ENCODE results near the gene SEMA3E. TPM values are rescaled to one million over a fixed set of nuclear protein-coding genes. Genes with fewer than 3 reads are reported as not detected.

Gene SEMA3E
- total RNA-seq, 1 experiment from 2014 or later, result 7.3 TPM

- ATAC-seq, result no peak
- no peak for TF ChIP-seq TCF7L2 (IDR thresholded peaks at IDR 0.05; ENCODE audit: low read depth, low read length)
- TF ChIP-seq POLR2AphosphoS5 (IDR thresholded peaks at IDR 0.05; ENCODE audit: low read depth, low read length), result no peak
- no peak for TF ChIP-seq REST (IDR thresholded peaks at IDR 0.05; ENCODE audit: insufficient read depth in 1 of 2, low read depth in 2 of 2, low read length in 1 of 2)
- TF ChIP-seq CTCF (IDR thresholded peaks at IDR 0.05), result no peak
- TF ChIP-seq SIN3A (IDR thresholded peaks at IDR 0.05; ENCODE audit: borderline replicate concordance, insufficient read depth, low read depth, low read length), result no peak
- no peaks in the 10 kb centered on the region for H3K27me3 ChIP-seq (ENCODE audit: control insufficient read depth, insufficient read depth, low read length)
- in situ Hi-C loops (cut with HindIII; ENCODE audit: low pct_unique_long_range_greater_than_20kb, low sequenced_read_pairs), result no loop called here
- no peak overlapping the region for H3K27ac ChIP-seq (ENCODE audit: low read length)
- H3K4me3 ChIP-seq (ENCODE audit: low read depth in 2 of 2, low read length in 2 of 2), result no peak overlapping the region
- no peaks in the 10 kb centered on the region for H3K36me3 ChIP-seq (ENCODE audit: control insufficient read depth, insufficient read depth, low read length)
- ChIA-PET CTCF (no interaction called here), POLR2A (no interaction called here)
- H3K9me3 ChIP-seq (ENCODE audit: control insufficient read depth, insufficient read depth, low read depth, low read length), result no peaks in the 10 kb centered on the region
- DNase-seq (ENCODE audit: low read depth, low spot score), result no peak
- no TSS peak for BruUV-seq (replicated peaks)
- no peaks in the 10 kb centered on the region for H3K4me1 ChIP-seq (ENCODE audit: control insufficient read depth, insufficient read depth, low read length)
- intact Hi-C loops (cut with micrococcal nuclease; ENCODE audit: unreplicated experiment), result no loop called here
These were observed 120.0 kb downstream of the SEMA3E start for GRCh38 chr7:83528925-83529423.

- ATAC-seq, result no peak
- Histone ChIP-seq H3K36me3 (ENCODE audit: control insufficient read depth, insufficient read depth, low read length) (no peaks in the 10 kb centered on the region), H3K9me3 (ENCODE audit: control insufficient read depth, insufficient read depth, low read depth, low read length) (no peaks in the 10 kb centered on the region), H3K4me3 (ENCODE audit: low read depth in 2 of 2, low read length in 2 of 2) (no peak overlapping the region), H3K27ac (ENCODE audit: low read length) (no peak overlapping the region), H3K27me3 (ENCODE audit: control insufficient read depth, insufficient read depth, low read length) (no peaks in the 10 kb centered on the region), H3K4me1 (ENCODE audit: control insufficient read depth, insufficient read depth, low read length) (no peaks in the 10 kb centered on the region)
- in situ Hi-C loops (cut with HindIII; ENCODE audit: low pct_unique_long_range_greater_than_20kb, low sequenced_read_pairs), result no loop called here
- intact Hi-C loops (cut with micrococcal nuclease; ENCODE audit: unreplicated experiment), result no loop called here
- TF ChIP-seq TCF7L2 (IDR thresholded peaks at IDR 0.05; ENCODE audit: low read depth, low read length), result no peak
- TF ChIP-seq SIN3A (IDR thresholded peaks at IDR 0.05; ENCODE audit: borderline replicate concordance, insufficient read depth, low read depth, low read length), result no peak
- POLR2A ChIA-PET, result no interaction called here
- CTCF ChIA-PET, result no interaction called here
- no peak for DNase-seq (ENCODE audit: low read depth, low spot score)
- BruUV-seq (replicated peaks), result no TSS peak
These were observed 124.5 kb downstream of the SEMA3E start for GRCh38 chr7:83524277-83525075.

GRCh38 chr7:83520726-83521125 is 128.2 kb downstream of the SEMA3E start:
- intact Hi-C loops (cut with micrococcal nuclease; ENCODE audit: unreplicated experiment) (no loop called here), in situ Hi-C loops (cut with HindIII; ENCODE audit: low pct_unique_long_range_greater_than_20kb, low sequenced_read_pairs) (no loop called here)
- ATAC-seq (no peak), DNase-seq (ENCODE audit: low read depth, low spot score) (no peak)
- POLR2A ChIA-PET, result no interaction called here
- CTCF ChIA-PET, result no interaction called here
- no peak overlapping the region for H3K4me3 ChIP-seq (ENCODE audit: low read depth in 2 of 2, low read length in 2 of 2)
- no peaks in the 10 kb centered on the region for H3K4me1 ChIP-seq (ENCODE audit: control insufficient read depth, insufficient read depth, low read length)
- H3K27ac ChIP-seq (ENCODE audit: low read length), result no peak overlapping the region
- BruUV-seq (replicated peaks), result no TSS peak
- H3K27me3 ChIP-seq (ENCODE audit: control insufficient read depth, insufficient read depth, low read length), result no peaks in the 10 kb centered on the region
- H3K9me3 ChIP-seq (ENCODE audit: control insufficient read depth, insufficient read depth, low read depth, low read length), result no peaks in the 10 kb centered on the region
- no peak for TF ChIP-seq CTCF (IDR thresholded peaks at IDR 0.05)
- TF ChIP-seq TCF7L2 (IDR thresholded peaks at IDR 0.05; ENCODE audit: low read depth, low read length), result no peak
- no peak for TF ChIP-seq SIN3A (IDR thresholded peaks at IDR 0.05; ENCODE audit: borderline replicate concordance, insufficient read depth, low read depth, low read length)
- no peak for TF ChIP-seq POLR2AphosphoS5 (IDR thresholded peaks at IDR 0.05; ENCODE audit: low read depth, low read length)
- no peak for TF ChIP-seq REST (IDR thresholded peaks at IDR 0.05; ENCODE audit: insufficient read depth in 1 of 2, low read depth in 2 of 2, low read length in 1 of 2)
- H3K36me3 ChIP-seq (ENCODE audit: control insufficient read depth, insufficient read depth, low read length), result no peaks in the 10 kb centered on the region

All from Panc1 (cell line).